Central memory CD8-positive, alpha-beta T cell (primary cell): ENCODE data around the gene RRAD.
A peak's percentile ranks its signal among the peaks of the same experiment; 100 is the strongest.

Experiments
- ATAC-seq: fragments of 150-1000 bp; cut with Tn5 transposase; replicated peaks from 2 replicates; pipeline ENCODE4 v1.10.0; 2022; ENCODE audit warnings: mild to moderate bottlenecking, moderate FRiP score, moderate number of reproducible peaks; ENCODE audit not compliant: poor library complexity, severe bottlenecking; ENCODE audit errors: extremely low read depth
- DNase-seq, 2 donors: peaks; one replicate each; pipeline ENCODE4 v3.0.0; 2021; ENCODE audit warnings: low spot score in 2 of 2
- H3K27ac Mint-ChIP-seq: one replicate; pipeline ENCODE4 v1.8.0; 2022; ENCODE audit warnings: low read depth, mild to moderate bottlenecking, moderate library complexity, mixed read lengths
- H3K27me3 Mint-ChIP-seq: one replicate; pipeline ENCODE4 v1.8.0; 2022; ENCODE audit warnings: mixed read lengths
- H3K36me3 Mint-ChIP-seq: one replicate; pipeline ENCODE4 v1.8.0; 2022; ENCODE audit warnings: mild to moderate bottlenecking, moderate library complexity, mixed read lengths; ENCODE audit not compliant: insufficient read depth
- H3K4me1 Mint-ChIP-seq: one replicate; pipeline ENCODE4 v1.8.0; 2022; ENCODE audit warnings: mixed read lengths
- H3K4me3 Mint-ChIP-seq: one replicate; pipeline ENCODE4 v1.8.0; 2022; ENCODE audit warnings: mild to moderate bottlenecking, moderate library complexity, mixed read lengths
- H3K9me3 Mint-ChIP-seq: one replicate; pipeline ENCODE4 v1.8.0; 2022; ENCODE audit warnings: mixed read lengths

The RRAD gene

DNA sequence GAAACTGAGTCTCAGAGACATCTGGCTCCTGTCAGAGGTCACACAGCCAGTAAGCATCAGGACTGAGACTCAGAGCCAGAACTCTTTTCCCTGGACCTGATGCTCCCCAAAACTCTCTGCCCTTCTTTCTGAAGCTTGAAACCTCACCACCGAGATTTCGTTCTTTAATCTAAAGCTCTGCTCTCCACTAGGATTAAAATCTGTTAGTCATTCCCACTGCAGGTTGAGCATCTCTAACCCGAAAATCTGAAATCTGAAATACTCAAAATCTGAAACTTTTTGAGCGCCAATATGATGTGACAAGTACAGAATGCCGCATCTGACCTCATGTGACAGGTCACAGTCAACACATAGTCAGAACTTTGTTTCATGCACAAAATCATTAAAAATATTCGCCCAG is 8.8 kb downstream of the RRAD start:
- Mint-ChIP-seq H3K9me3 (no peaks in the 10 kb centered on the region), H3K4me3 (no peak overlapping the region), H3K27ac (no peak overlapping the region), H3K27me3 (peaks cover 7% of the 10 kb centered on the region), H3K4me1 (no peaks in the 10 kb centered on the region), H3K36me3 (no peaks in the 10 kb centered on the region)
- DNase-seq (no peak), ATAC-seq (no peak)

DNA sequence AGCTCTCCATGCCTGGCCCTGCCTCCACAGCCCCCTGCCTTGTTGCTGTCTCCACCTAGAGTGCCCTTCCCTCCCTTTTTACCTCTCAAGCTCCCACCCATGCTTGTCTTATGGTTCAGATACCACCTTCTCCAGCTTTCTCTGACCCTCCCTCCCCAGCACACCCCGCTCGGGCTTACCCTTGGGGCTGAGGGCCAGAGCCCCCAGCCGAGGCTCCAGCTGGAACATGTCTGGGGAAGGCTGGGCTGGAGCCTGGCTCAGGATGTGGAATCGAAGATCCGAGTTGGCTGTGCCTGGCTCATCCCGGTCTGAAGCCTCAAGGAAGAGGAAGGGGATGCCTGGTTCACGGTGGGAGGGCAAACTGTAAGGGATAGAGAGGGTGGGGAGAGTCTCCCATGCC is 10.3 kb downstream of the RRAD start:
- Mint-ChIP-seq H3K9me3 (no peaks in the 10 kb centered on the region), H3K4me1 (no peaks in the 10 kb centered on the region), H3K27ac (no peak overlapping the region), H3K27me3 (no peaks in the 10 kb centered on the region), H3K36me3 (no peaks in the 10 kb centered on the region), H3K4me3 (no peak overlapping the region)
- no peak for ATAC-seq
- no peak for DNase-seq

DNA sequence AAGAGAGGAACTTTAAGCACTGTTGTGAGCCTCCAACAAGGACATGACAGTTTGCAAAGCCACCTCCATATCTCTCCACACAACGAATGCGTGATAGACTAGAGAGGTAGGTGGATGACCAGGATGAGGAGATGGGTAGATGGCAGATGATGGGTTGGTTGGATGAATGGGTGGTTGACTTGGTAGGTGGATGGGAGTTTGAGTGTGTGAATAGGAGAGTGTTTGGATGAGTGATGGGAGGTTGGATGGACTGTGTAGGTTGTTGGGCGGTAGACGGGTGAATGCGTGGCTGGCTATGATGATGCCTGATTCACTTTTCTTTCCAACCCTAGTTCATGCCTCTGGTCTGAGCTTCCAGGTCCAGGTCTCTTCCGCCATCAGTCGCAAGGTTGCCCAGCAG is 10.8 kb downstream of the RRAD start:
- no peak overlapping the region for H3K4me3 Mint-ChIP-seq
- H3K4me1 Mint-ChIP-seq, result no peaks in the 10 kb centered on the region
- DNase-seq, result no peak
- no peaks in the 10 kb centered on the region for H3K9me3 Mint-ChIP-seq
- no peaks in the 10 kb centered on the region for H3K27me3 Mint-ChIP-seq
- no peak for ATAC-seq
- H3K36me3 Mint-ChIP-seq, result peaks cover 1% of the 10 kb centered on the region
- no peak overlapping the region for H3K27ac Mint-ChIP-seq

DNA sequence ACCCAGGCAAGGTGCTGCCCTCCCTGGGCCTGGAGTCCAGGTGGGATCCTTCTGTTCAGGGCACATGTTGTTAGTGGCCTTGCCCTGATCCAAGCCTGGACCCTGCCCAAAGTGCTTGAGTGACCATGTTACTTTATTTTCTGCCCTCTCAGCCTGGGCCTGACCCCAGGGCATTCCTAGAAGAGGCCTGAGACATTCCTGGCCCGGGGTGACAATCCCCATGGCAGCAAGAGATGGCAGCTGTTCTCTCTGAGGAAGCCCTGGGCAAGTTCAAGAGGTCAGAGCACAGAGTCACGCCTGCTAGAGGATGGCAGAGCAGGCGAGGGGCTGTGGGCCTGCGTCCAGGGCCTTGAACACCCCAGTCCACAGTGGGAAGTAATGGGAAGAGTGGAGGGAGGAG is 11.6 kb downstream of the RRAD start:
- DNase-seq (no peak), ATAC-seq (no peak)
- Mint-ChIP-seq H3K27me3 (no peaks in the 10 kb centered on the region), H3K9me3 (no peaks in the 10 kb centered on the region), H3K36me3 (peaks cover 1% of the 10 kb centered on the region), H3K4me1 (no peaks in the 10 kb centered on the region), H3K27ac (no peak overlapping the region), H3K4me3 (no peak overlapping the region)

DNA sequence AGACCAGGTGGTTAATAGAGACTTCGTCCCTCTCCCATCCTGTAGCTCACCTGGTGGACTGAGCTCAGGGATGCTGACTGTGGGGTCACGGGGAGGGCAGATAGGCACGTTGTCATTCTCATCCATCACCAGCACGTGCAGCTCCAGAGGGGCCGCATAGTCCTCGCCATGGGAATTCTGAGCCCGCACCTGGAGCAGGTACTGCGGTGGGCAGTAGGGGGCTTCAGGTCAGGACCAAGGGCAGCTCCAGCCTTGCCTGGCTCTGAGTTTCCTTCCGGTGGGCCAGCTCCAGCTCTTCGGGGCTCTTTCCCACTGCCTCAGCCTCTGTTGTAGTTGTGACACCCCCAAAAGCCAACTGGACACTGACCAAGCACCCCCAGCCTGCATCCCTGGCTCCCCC is 12.3 kb downstream of the RRAD start:
- no peak overlapping the region for H3K27ac Mint-ChIP-seq
- no peak for ATAC-seq
- DNase-seq, result no peak
- no peaks in the 10 kb centered on the region for H3K9me3 Mint-ChIP-seq
- H3K4me1 Mint-ChIP-seq, result no peaks in the 10 kb centered on the region
- no peak overlapping the region for H3K4me3 Mint-ChIP-seq
- H3K36me3 Mint-ChIP-seq, result peaks cover 1% of the 10 kb centered on the region
- H3K27me3 Mint-ChIP-seq, result no peaks in the 10 kb centered on the region

DNA sequence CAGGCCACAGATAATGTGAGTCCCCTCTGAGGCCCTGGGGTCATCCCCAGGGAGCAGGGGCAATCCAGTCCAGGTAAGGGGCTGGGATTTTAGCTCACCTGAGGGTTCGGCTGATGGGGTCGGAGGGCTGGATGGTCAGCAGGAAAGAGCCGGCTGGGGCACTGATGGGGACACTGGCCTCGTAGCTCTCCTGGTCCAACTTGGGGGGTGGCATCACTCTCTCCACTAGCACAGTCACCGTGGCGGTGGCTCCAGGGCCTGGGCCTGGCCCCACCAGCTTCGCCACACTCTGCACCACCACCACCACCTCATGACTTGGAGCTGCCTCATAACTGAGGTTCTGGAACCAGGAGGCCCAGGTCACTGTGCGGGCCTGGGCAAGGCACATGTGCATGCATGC is 13.5 kb downstream of the RRAD start:
- DNase-seq (no peak), ATAC-seq (no peak)
- no peaks in the 10 kb centered on the region for H3K9me3 Mint-ChIP-seq
- H3K27ac Mint-ChIP-seq, result no peak overlapping the region
- H3K27me3 Mint-ChIP-seq, result no peaks in the 10 kb centered on the region
- H3K36me3 Mint-ChIP-seq, result peaks cover 1% of the 10 kb centered on the region
- no peaks in the 10 kb centered on the region for H3K4me1 Mint-ChIP-seq
- no peak overlapping the region for H3K4me3 Mint-ChIP-seq

DNA sequence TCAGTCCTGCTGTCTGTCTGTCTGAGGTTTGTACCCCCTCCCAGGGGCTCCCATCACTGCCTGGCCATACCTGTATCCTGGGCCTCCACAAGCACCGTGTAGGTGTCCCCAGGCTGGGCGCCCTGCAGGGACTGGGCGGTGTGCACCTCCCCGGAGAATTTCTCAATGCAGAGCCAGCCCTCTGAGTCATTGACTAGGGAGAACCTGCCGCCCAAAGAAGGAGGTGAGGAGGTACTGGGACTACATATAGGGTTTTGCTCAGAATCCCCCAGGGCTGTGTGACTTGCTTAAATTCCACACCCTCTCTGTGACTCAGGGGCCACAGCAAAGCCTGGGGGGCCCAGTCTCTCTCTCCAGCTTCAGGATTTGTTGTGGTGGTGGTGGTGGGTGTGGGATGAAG is 14.2 kb downstream of the RRAD start:
- peaks cover 5% of the 10 kb centered on the region for H3K4me1 Mint-ChIP-seq
- DNase-seq, result no peak
- H3K27me3 Mint-ChIP-seq, result no peaks in the 10 kb centered on the region
- ATAC-seq, result no peak
- no peak overlapping the region for H3K27ac Mint-ChIP-seq
- H3K36me3 Mint-ChIP-seq, result peaks cover 1% of the 10 kb centered on the region
- H3K4me3 Mint-ChIP-seq, result no peak overlapping the region
- H3K9me3 Mint-ChIP-seq, result no peaks in the 10 kb centered on the region

DNA sequence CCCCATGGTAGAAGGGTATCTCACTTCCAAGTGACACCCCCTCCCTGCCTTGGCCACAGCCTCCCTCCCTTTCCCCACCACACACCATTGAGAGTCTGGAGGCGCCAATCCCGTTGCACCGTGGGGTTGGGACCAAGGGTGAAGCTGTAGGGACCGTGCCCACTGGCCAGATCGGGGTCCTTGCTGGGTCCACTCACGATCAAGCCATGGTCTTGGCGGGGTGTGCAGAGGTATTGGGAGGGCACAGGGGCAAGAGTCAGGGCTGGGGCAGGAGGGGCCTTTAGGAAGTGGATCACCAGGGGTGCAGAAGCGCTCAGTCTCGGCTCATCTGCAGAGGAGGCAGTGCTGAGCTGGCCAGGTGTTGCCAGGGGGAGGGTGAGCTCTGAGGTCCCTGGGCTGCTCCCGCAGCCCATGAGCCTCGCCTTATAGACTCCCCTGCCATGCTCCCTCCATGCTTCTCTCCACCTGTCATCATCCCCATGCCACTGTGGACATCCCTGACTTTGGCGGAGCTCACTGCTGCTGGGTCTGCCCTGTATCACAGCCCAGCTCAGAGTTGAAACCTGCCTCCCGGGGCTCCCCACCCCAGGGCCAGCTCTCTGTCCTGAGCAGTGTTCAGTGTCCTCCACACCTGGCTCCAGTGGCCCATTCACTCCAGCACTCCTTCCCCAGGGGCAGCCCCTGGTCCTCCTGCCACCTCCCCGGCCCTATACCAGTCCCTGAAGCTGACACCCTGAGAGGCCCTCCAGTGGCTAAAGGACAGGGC is 15.0 kb downstream of the RRAD start:
- no peak for ATAC-seq

DNA sequence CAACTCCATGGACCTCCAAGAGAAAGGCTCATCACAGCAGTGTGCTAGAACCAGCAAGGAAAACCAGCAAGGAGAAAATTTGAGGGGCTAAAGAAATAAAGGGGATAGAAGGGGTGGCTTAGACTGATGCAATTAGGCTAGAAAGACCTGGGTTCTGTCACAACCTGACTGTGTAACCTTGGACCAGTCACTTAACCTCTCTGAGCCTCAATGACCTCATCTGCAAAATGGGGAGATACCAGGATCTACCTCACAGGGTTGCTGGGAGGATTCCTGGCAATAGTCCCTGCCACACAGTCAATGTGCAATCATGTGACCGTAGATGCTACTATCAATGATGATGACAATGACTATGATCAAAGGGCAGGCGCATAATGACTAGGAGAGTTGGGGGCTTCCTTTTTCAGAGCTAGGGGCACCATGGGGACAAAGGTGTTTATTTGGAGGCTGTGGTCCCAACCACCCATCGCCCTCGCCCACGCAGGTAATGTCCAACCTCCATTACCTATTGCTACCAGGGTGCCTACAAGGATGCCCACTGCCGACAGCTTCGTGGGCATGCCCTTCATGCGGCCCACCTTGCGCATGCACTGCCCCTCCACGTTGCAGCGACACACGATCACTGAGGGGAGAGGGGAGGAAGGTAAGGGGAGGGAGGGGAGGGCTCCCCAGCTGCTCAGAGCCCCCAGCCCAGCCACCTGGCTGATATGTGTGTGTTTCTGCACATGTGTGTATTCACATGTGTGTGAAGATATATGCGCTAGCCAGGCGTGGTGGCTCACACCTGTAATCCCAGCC is 16.4 kb downstream of the RRAD start:
- ATAC-seq, result no peak
- no peak for DNase-seq
- no peak overlapping the region for H3K4me3 Mint-ChIP-seq
- H3K4me1 Mint-ChIP-seq, result peaks cover 10% of the 10 kb centered on the region
- peak overlapping the region; percentile 35 for H3K27ac Mint-ChIP-seq
- H3K9me3 Mint-ChIP-seq, result no peaks in the 10 kb centered on the region
- H3K27me3 Mint-ChIP-seq, result no peaks in the 10 kb centered on the region
- H3K36me3 Mint-ChIP-seq, result peaks cover 1% of the 10 kb centered on the region

More for the DNA sequence above, 15.0 kb downstream of the RRAD start:
- H3K27me3 Mint-ChIP-seq, result no peaks in the 10 kb centered on the region
- no peaks in the 10 kb centered on the region for H3K9me3 Mint-ChIP-seq
- H3K27ac Mint-ChIP-seq, result no peak overlapping the region
- peaks cover 10% of the 10 kb centered on the region for H3K4me1 Mint-ChIP-seq
- H3K4me3 Mint-ChIP-seq, result no peak overlapping the region
- no peak for DNase-seq
- peaks cover 1% of the 10 kb centered on the region for H3K36me3 Mint-ChIP-seq

DNA sequence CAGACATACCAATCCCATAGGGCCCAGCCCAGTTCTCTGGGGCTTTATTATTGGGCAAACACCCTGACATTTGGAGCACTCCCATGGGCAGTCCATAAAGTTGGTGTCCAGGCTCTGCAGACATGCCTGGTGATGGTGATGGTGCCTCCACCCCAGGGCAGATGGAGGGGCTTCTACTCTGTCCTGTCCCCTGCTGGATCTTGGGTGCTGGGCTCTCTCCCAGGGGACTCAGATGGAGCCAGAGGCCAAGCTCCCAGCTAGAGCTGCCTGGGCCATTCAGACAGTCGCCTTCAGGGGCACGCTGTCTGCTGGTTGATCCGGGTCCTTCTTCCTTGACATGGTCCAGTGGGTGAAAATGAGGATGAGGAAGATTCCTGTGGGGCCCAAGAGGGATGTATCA is 17.2 kb downstream of the RRAD start:
- no peak overlapping the region for H3K4me3 Mint-ChIP-seq
- peaks cover 1% of the 10 kb centered on the region for H3K36me3 Mint-ChIP-seq
- no peak for ATAC-seq
- peaks cover 10% of the 10 kb centered on the region for H3K4me1 Mint-ChIP-seq
- DNase-seq, result no peak
- H3K27ac Mint-ChIP-seq, result peak overlapping the region; percentile 35
- H3K9me3 Mint-ChIP-seq, result no peaks in the 10 kb centered on the region
- H3K27me3 Mint-ChIP-seq, result no peaks in the 10 kb centered on the region

DNA sequence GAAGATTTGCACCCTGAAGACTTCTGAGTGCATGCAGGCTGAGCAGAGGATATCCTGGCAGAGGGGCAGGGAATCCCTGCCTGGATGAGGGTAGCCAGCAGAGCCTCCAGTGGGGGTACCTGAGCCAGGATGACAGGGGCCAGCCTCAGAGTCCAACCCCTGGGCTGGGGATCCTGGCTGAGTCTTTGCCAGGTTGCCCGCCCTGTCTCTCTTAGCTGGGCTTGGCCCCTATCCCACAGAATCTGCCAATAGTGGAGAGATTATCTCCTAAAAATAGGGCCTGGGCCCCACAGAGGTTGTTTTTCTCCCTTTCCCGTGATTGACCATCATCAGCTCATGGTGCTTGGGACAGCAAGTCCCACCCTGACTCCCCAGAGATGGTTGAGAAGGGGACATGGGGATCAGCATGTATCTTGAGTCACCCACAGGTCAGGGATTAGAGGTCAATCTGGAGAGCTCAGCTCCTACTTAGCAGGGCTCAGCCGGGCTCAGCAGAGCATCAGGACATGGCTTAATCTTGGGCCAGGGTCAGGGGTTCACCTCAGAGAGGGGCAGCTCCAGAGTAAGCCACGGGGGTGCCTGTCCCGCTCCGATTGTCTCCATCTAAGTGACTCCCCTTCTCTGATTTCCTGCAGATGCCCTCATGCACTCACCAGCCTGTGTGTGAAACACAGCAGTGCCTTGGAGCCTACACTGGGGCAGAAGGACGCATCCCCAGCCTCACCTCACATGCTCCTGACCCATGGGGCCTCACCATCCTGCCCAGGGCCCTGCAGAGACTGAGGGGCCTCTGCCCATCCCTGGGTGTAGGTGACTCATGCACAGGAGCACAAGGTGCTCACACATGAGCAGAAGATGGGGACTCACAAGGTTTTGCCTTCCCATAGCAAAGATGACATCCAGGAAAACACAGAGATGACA is 18.2 kb downstream of the RRAD start:
- Mint-ChIP-seq H3K27me3 (no peaks in the 10 kb centered on the region), H3K36me3 (peaks cover 1% of the 10 kb centered on the region), H3K4me1 (peaks cover 10% of the 10 kb centered on the region), H3K4me3 (no peak overlapping the region), H3K27ac (no peak overlapping the region), H3K9me3 (no peaks in the 10 kb centered on the region)
- no peak for DNase-seq
- no peak for ATAC-seq

DNA sequence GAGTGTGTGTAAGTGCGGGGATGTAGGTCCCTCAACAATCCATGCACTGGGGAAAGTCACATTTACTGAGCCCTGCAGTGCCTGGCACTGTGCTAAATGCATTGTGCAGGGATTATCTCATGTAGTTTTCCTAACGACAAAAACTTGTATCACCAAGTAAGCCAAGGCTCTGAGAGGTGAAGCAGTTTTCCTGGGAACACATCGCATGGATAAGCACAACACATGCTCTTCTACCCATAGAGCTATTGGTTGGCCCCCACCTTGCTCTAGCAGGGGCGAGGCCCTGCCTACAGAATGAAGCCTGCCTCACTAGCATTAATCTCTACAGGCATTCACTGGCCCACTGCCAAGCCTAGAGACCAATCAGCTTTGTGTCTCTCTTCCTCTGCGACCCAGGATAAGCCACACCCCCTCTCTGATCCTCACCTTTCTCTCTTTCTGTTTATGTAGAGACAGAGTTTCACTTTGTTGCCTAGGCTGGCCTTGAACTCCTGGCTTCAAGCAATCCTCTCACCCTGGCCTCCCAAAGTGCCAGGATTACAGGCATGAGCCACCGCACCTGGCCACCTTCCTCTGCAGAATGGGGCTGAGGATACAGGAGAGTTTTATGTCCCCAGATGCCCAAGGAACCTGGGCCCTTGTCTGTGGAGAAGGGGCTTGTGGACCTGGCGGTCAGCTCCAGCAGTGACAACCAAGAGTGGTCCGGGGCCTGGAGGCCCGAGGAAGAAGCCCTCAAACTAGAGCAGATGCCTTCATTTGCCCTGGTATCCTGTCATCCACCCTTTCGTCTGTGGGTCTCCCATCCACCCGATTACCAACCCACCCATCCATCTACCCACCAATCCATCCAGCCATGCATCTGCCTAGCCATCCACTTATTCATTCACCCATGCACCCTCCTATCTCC is 19.4 kb downstream of the RRAD start:
- Mint-ChIP-seq H3K4me3 (no peak overlapping the region), H3K36me3 (peaks cover 1% of the 10 kb centered on the region), H3K4me1 (peaks cover 10% of the 10 kb centered on the region), H3K27me3 (no peaks in the 10 kb centered on the region), H3K27ac (peak overlapping the region; percentile 14), H3K9me3 (no peaks in the 10 kb centered on the region)
- no peak for DNase-seq
- ATAC-seq, result no peak
